HUES48 (cell line): ENCODE data around the gene CCDC47.

Experiments
- H3K27ac ChIP-seq: one replicate; pipeline ENCODE4 v1.7.0; 2013; ENCODE audit warnings: low read depth, low read length, inconsistent platforms
- H3K27me3 ChIP-seq: 2 replicates; pipeline ENCODE4 v1.6.1; 2013; ENCODE audit warnings: mild to moderate bottlenecking, low read length; ENCODE audit not compliant: control insufficient read depth, insufficient read depth
- H3K36me3 ChIP-seq: 2 replicates; pipeline ENCODE4 v1.6.1; 2013; ENCODE audit warnings: low read length; ENCODE audit not compliant: control insufficient read depth, insufficient read depth
- H3K4me1 ChIP-seq: 2 replicates; pipeline ENCODE4 v1.6.1; 2013; ENCODE audit warnings: mild to moderate bottlenecking, low read length; ENCODE audit not compliant: control insufficient read depth, insufficient read depth
- H3K4me3 ChIP-seq: 2 replicates; pipeline ENCODE4 v1.5.1; 2013; ENCODE audit warnings: mild to moderate bottlenecking, low read depth, low read length
- H3K9ac ChIP-seq: 2 replicates; pipeline ENCODE4 v1.6.1; 2013; ENCODE audit warnings: mild to moderate bottlenecking, low read depth, low read length, moderate library complexity
- H3K9me3 ChIP-seq: 2 replicates; pipeline ENCODE4 v1.6.1; 2013; ENCODE audit warnings: low read length; ENCODE audit not compliant: control insufficient read depth, insufficient read depth

Gene CCDC47

GRCh38 chr17:63697341-63698286, 75.8 kb downstream of the CCDC47 start:
- peaks cover 27% of the 10 kb centered on the region for H3K36me3 ChIP-seq
- H3K4me3 ChIP-seq = 0 out of 2 replicates have a peak overlapping the region, but pooled peaks have one; percentile 68
- H3K4me1 ChIP-seq = peaks cover 24% of the 10 kb centered on the region; the same call in 1 of the 2 replicates
- H3K9ac ChIP-seq = no peak overlapping the region
- no peaks in the 10 kb centered on the region for H3K27me3 ChIP-seq
- peak overlapping the region; percentile 39 for H3K27ac ChIP-seq
- H3K9me3 ChIP-seq = no peaks in the 10 kb centered on the region

- Histone ChIP-seq H3K4me1 (peaks cover 23% of the 10 kb centered on the region; the same call in 1 of the 2 replicates), H3K9me3 (no peaks in the 10 kb centered on the region), H3K27me3 (no peaks in the 10 kb centered on the region), H3K27ac (peak overlapping the region; percentile 39), H3K4me3 (no peak overlapping the region), H3K9ac (no peak overlapping the region), H3K36me3 (peaks cover 34% of the 10 kb centered on the region)
Observed at GRCh38 chr17:63696381-63696961, 76.9 kb downstream of the CCDC47 start.

GRCh38 chr17:63695889-63696288, 77.5 kb downstream of the CCDC47 start:
- Histone ChIP-seq H3K27ac (no peak overlapping the region), H3K9ac (no peak overlapping the region)

More at GRCh38 chr17:63695889-63696288, 77.5 kb downstream of the CCDC47 start:
- H3K4me1 ChIP-seq = peaks cover 20% of the 10 kb centered on the region; the same call in 1 of the 2 replicates
- H3K27me3 ChIP-seq = no peaks in the 10 kb centered on the region
- no peaks in the 10 kb centered on the region for H3K9me3 ChIP-seq
- H3K4me3 ChIP-seq = no peak overlapping the region
- H3K36me3 ChIP-seq = peaks cover 40% of the 10 kb centered on the region
